HUES6 (cell line): ENCODE results near the gene SLC35D2.
"Not testable (repeated sequence)": the region's sequence is repeated elsewhere in the genome, so short reads cannot be mapped to it uniquely, and the experiment has no call there.

Source experiments
- H3K27ac ChIP-seq: 2 replicates; pipeline ENCODE4 v1.7.0; 2013; ENCODE audit warnings: low read depth, mild to moderate bottlenecking, low read length, inconsistent platforms
- H3K27me3 ChIP-seq: 2 replicates; pipeline ENCODE4 v1.6.1; 2013; ENCODE audit warnings: low read length; ENCODE audit not compliant: control insufficient read depth, insufficient read depth
- H3K36me3 ChIP-seq: 2 replicates; pipeline ENCODE4 v1.6.1; 2013; ENCODE audit warnings: low read length; ENCODE audit not compliant: control insufficient read depth, insufficient read depth
- H3K4me1 ChIP-seq: 2 replicates; pipeline ENCODE4 v1.6.1; 2013; ENCODE audit warnings: low read length; ENCODE audit not compliant: control insufficient read depth, insufficient read depth
- H3K4me3 ChIP-seq: 2 replicates; pipeline ENCODE4 v1.5.1; 2013; ENCODE audit warnings: low read depth, low read length
- H3K9ac ChIP-seq: one replicate; pipeline ENCODE4 v1.6.1; 2013; ENCODE audit warnings: mild to moderate bottlenecking, low read length
- H3K9me3 ChIP-seq: 2 replicates; pipeline ENCODE4 v1.6.1; 2013; ENCODE audit warnings: low read depth, low read length; ENCODE audit not compliant: control insufficient read depth, insufficient read depth

SLC35D2 gene

GRCh38 chr9:96323169-96323568, 60.3 kb downstream of the SLC35D2 start:
- Histone ChIP-seq H3K4me3 (no peak overlapping the region), H3K36me3 (no peaks in the 10 kb centered on the region), H3K27me3 (no peaks in the 10 kb centered on the region), H3K27ac (no peak overlapping the region), H3K9ac (no peak overlapping the region), H3K9me3 (no peaks in the 10 kb centered on the region), H3K4me1 (peaks cover 11% of the 10 kb centered on the region)

GRCh38 chr9:96322736-96323135, 60.8 kb downstream of the SLC35D2 start:
- not testable (repeated sequence) for H3K4me3 ChIP-seq, H3K27ac ChIP-seq, H3K9ac ChIP-seq, H3K27me3 ChIP-seq, H3K36me3 ChIP-seq, H3K9me3 ChIP-seq
- peaks cover 11% of the 10 kb centered on the region for H3K4me1 ChIP-seq

- peaks cover 11% of the 10 kb centered on the region for H3K4me1 ChIP-seq
- not testable (repeated sequence) for H3K9ac ChIP-seq, H3K27me3 ChIP-seq, H3K4me3 ChIP-seq, H3K36me3 ChIP-seq, H3K9me3 ChIP-seq, H3K27ac ChIP-seq
Measured at GRCh38 chr9:96322210-96322609, 61.3 kb downstream of the SLC35D2 start.

- Histone ChIP-seq H3K9me3 (no peaks in the 10 kb centered on the region), H3K9ac (no peak overlapping the region), H3K4me3 (no peak overlapping the region), H3K27ac (no peak overlapping the region), H3K36me3 (no peaks in the 10 kb centered on the region), H3K4me1 (peaks cover 13% of the 10 kb centered on the region), H3K27me3 (no peaks in the 10 kb centered on the region)
Measured at GRCh38 chr9:96321515-96321914, 62.0 kb downstream of the SLC35D2 start.

GRCh38 chr9:96320749-96321280, 62.7 kb downstream of the SLC35D2 start:
- H3K9me3 ChIP-seq, result no peaks in the 10 kb centered on the region
- no peak overlapping the region for H3K4me3 ChIP-seq
- H3K9ac ChIP-seq, result no peak overlapping the region
- H3K4me1 ChIP-seq, result peaks cover 13% of the 10 kb centered on the region
- no peak overlapping the region for H3K27ac ChIP-seq
- no peaks in the 10 kb centered on the region for H3K27me3 ChIP-seq
- H3K36me3 ChIP-seq, result no peaks in the 10 kb centered on the region

- Histone ChIP-seq H3K27ac (no peak overlapping the region), H3K27me3 (no peaks in the 10 kb centered on the region), H3K9me3 (peaks cover under 1% of the 10 kb centered on the region), H3K4me3 (no peak overlapping the region), H3K4me1 (peaks cover 13% of the 10 kb centered on the region), H3K9ac (no peak overlapping the region), H3K36me3 (no peaks in the 10 kb centered on the region)
Measured at GRCh38 chr9:96318921-96319565, 64.5 kb downstream of the SLC35D2 start.

GRCh38 chr9:96317335-96317980, 66.1 kb downstream of the SLC35D2 start:
- no peak overlapping the region for H3K9ac ChIP-seq
- peaks cover 16% of the 10 kb centered on the region for H3K9me3 ChIP-seq
- H3K27me3 ChIP-seq, result no peaks in the 10 kb centered on the region
- H3K4me3 ChIP-seq, result no peak overlapping the region
- H3K36me3 ChIP-seq, result no peaks in the 10 kb centered on the region; the same call in 1 of the 2 replicates
- peaks cover 13% of the 10 kb centered on the region for H3K4me1 ChIP-seq
- no peak overlapping the region for H3K27ac ChIP-seq

- Histone ChIP-seq H3K4me3 (no peak overlapping the region), H3K4me1 (peaks cover 5% of the 10 kb centered on the region; the same call in 1 of the 2 replicates), H3K9ac (no peak overlapping the region), H3K27me3 (no peaks in the 10 kb centered on the region), H3K36me3 (no peaks in the 10 kb centered on the region; the same call in 1 of the 2 replicates), H3K27ac (no peak overlapping the region), H3K9me3 (peaks cover 31% of the 10 kb centered on the region)
Measured at GRCh38 chr9:96309850-96310249, 73.7 kb downstream of the SLC35D2 start.

GRCh38 chr9:96306958-96307357, 76.6 kb downstream of the SLC35D2 start:
- H3K9me3 ChIP-seq, result peaks cover 10% of the 10 kb centered on the region
- not testable (repeated sequence) for H3K27me3 ChIP-seq, H3K4me1 ChIP-seq, H3K9ac ChIP-seq, H3K36me3 ChIP-seq, H3K27ac ChIP-seq, H3K4me3 ChIP-seq

GRCh38 chr9:96305171-96305570, 78.3 kb downstream of the SLC35D2 start:
- Histone ChIP-seq H3K9me3 (no peaks in the 10 kb centered on the region), H3K4me1 (peaks cover 5% of the 10 kb centered on the region; the same call in 1 of the 2 replicates), H3K36me3 (no peaks in the 10 kb centered on the region)

GRCh38 chr9:96304230-96304629, 79.3 kb downstream of the SLC35D2 start:
- Histone ChIP-seq H3K4me3 (no peak overlapping the region), H3K36me3 (no peaks in the 10 kb centered on the region), H3K27me3 (no peaks in the 10 kb centered on the region), H3K27ac (no peak overlapping the region), H3K9me3 (no peaks in the 10 kb centered on the region), H3K4me1 (peaks cover 5% of the 10 kb centered on the region; the same call in 1 of the 2 replicates), H3K9ac (no peak overlapping the region)

More at GRCh38 chr9:96305171-96305570, 78.3 kb downstream of the SLC35D2 start:
- Histone ChIP-seq H3K4me3 (no peak overlapping the region), H3K27ac (no peak overlapping the region), H3K9ac (no peak overlapping the region), H3K27me3 (no peaks in the 10 kb centered on the region)
